ENCODE data around the gene MITF. TPM values are rescaled to one million over a fixed set of nuclear protein-coding genes. Genes with fewer than 3 reads are reported as not detected.

The MITF gene
- total RNA-seq (ENCODE audit: low replicate concordance): 6.1 and 22.6 TPM in 2 replicates

GRCh38 chr3:69739204-69740102, at the start of gene MITF:
TSS of gene MITF (plus strand) at chr3:69739464. CDS start at chr3:69739598, 134 bp downstream.
- DNase-seq (ENCODE audit: low read depth): peak; percentile 81
- no peak for TF ChIP-seq CTCF (IDR thresholded peaks at IDR 0.05; ENCODE audit: insufficient read depth, low read length)

GRCh38 chr3:69691860-69692259, 47.4 kb upstream of the MITF start:
- DNase-seq (ENCODE audit: low read depth): no peak
- TF ChIP-seq CTCF (IDR thresholded peaks at IDR 0.05; ENCODE audit: insufficient read depth, low read length): no peak
- no peak overlapping the region for H3K4me3 ChIP-seq (ENCODE audit: low read depth, low read length)

More at GRCh38 chr3:69739204-69740102, at the start of gene MITF:
- peak within 1 kb of the TSS; percentile 84 for H3K4me3 ChIP-seq (ENCODE audit: low read depth, low read length)

GRCh38 chr3:69692761-69693160, 46.5 kb upstream of the MITF start:
- H3K4me3 ChIP-seq (ENCODE audit: low read depth, low read length): no peak overlapping the region
- TF ChIP-seq CTCF (IDR thresholded peaks at IDR 0.05; ENCODE audit: insufficient read depth, low read length): no peak
- no peak for DNase-seq (ENCODE audit: low read depth)

- DNase-seq (ENCODE audit: low read depth): no peak
- TF ChIP-seq CTCF (IDR thresholded peaks at IDR 0.05; ENCODE audit: insufficient read depth, low read length): no peak
Measured at GRCh38 chr3:69695443-69695842, 43.8 kb upstream of the MITF start.

GRCh38 chr3:69695933-69696332, 43.3 kb upstream of the MITF start:
- DNase-seq (ENCODE audit: low read depth): no peak
- no peak for TF ChIP-seq CTCF (IDR thresholded peaks at IDR 0.05; ENCODE audit: insufficient read depth, low read length)
- no peak overlapping the region for H3K4me3 ChIP-seq (ENCODE audit: low read depth, low read length)

More at GRCh38 chr3:69695443-69695842, 43.8 kb upstream of the MITF start:
- H3K4me3 ChIP-seq (ENCODE audit: low read depth, low read length): no peak overlapping the region

- TF ChIP-seq CTCF (IDR thresholded peaks at IDR 0.05; ENCODE audit: insufficient read depth, low read length): no peak
- no peak for DNase-seq (ENCODE audit: low read depth)
- no peak overlapping the region for H3K4me3 ChIP-seq (ENCODE audit: low read depth, low read length)
Measured at GRCh38 chr3:69696367-69696766, 42.9 kb upstream of the MITF start.
